ENCODE measurements around the gene KCNJ12.
"Not testable (repeated sequence)": the region's sequence is repeated elsewhere in the genome, so short reads cannot be mapped to it uniquely, and the experiment has no call there.

The KCNJ12 gene

DNA sequence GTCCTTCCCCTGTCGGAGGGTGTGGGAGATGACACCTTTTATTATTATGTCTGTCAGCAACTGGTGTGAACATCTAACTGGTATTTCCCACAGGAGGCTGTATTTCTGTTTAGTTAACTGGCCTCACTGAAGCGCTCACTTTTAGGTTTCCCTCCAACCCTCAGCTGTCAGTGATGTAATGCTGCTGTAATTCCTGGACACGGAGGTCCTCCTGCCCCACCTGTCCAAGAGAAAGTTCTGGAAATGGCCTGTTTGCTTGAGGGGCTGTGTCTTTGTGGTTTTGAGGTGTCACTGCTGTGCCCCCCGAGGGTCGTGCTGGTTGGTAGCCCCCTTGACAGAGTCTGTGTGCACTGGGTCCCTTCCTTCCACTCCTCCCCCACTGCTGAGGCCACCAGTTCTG is 11.5 kb downstream of the KCNJ12 start:
- DNase-seq (ENCODE audit: low read depth in 2 of 2): no peak

DNA sequence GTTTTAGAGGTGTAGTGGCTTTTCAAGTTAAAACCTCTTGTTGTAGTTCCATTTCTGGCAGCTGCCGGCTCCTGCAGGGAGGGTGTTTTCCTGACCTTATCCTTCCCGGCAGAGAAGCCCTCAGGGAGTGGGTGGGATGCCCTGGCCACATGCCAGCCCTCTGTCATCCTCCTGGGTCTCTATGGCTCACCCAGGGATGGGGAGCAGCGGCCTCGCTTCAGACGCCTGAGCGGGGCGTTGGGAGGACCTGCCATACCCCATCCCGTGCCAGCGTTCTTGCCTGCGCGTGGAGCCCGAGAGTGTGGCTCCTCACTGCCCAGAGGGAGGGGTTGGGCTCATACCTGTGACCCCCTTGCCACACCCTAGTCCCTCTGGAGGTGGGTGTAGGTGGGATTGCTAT is 11.9 kb downstream of the KCNJ12 start:
- no peak for DNase-seq (ENCODE audit: low read depth in 2 of 2)

DNA sequence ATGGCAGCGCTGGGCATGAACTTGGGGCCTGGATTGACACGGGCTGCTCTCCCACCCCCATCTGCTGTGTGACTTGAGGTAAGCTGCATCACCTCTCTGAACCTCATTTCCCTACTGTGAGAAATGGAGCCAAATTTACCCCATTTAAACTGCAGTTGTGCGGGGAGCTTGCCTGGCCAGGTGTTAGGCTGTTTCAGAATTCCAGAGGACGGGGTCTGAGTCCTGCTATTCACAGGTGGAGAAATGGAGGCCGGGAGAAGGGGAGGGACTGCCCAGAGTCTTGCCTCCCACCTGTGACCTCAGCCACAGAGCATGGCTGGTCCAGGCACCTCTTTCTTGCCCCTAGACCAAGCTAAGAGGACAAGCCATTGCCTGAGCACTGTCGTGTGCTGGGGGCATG is 12.8 kb downstream of the KCNJ12 start:
- DNase-seq (ENCODE audit: low read depth in 2 of 2): no peak

DNA sequence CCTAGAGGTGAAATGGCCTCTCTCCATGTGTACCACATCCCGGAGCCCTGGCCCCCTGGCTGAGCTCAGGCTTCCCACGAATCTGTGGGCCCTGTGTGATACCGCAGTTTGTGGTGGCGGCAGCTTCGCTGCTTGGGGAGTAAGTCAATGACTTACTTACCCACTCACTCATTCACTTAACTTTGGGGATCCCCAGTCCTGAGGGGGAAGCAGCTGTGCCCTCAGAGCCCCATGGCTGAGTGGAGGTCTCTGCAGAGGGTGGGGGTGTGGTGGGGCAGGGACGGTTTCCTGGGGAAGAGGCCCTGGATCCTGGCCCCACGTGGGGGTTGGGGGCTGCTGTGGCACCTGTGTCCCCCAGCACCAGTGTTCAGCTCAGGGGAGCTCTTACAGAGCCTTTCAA is 13.2 kb downstream of the KCNJ12 start:
- DNase-seq (ENCODE audit: low read depth in 2 of 2): no peak

DNA sequence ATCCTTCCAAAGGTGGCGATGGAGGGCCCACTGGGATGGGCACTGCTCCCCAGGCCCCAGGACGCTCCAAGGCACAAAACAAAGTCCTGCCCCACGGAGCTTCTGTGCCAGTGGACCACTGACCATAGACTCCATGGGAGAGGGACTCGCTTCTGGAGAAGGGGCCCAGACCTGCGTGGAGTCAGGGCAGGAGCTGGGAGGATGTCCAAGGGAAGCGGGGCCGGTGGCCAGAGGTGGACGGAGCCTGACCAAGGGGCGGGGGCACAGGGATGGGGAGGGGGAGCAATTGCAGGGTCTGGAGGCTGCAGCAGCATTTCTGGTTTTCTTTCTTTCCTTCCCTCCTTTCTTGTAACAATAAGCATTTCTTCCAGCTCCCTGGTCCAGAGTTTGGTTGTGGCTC is 14.1 kb downstream of the KCNJ12 start:
- DNase-seq (ENCODE audit: low read depth in 2 of 2): no peak

DNA sequence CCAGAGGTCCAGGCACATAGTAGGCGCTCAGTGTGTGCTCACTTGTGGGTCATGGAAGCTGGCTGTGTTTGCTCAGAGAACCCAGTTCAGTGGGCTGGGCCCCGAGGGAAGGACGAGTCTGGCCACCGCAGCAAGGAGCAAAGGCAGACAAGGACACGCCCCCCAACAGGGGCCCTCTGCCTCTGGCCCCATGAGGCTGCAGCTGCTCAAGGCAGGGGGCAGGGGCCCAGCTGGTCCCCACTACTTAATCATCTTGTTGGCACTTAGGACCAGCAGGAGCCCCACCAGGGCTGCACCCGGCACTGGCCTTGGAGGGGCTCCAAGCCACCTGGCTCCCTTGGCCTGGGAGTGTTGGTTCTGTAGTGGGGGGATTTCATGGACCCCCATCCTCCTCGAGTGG is 16.1 kb downstream of the KCNJ12 start:
- DNase-seq (ENCODE audit: low read depth in 2 of 2): no peak

DNA sequence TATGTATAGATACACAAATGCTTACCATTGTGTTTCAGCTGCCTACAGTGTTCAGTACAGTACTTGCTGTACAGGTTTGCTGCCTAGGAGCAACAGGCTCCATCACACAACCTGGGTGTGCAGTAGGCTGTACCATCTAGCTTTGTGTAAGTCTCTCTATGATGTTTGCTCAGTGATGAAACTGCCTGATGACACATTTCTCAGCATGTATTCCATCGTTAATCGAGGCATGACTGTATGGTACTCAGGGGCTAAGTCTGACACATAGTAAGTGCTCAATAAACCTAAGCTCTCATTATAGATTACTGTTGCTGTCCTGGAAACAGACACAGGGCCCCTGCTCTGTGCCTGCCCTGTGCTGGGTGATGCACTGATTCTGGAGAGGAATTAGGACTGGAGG is 18.1 kb downstream of the KCNJ12 start:
- DNase-seq (ENCODE audit: low read depth in 2 of 2): no peak

DNA sequence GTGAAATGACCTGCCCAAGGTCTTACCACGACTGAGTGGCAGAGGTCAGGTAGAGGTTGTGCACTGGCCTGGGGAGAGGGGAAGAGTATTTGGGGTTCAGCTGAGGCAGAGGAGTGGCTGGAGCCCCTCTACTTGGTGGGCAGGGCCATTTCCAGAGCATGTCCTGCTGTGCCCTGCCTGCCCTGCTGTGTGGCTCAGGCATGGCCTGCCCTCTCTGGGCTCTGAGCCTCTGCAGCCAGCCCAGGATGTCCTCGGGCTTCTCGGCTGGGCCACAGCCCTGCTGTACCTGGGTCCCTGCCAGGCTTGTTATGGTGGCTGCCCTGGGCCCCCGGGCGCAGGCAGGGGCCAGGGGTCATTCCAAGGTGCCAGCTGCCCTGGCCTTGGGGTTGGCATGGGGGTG is 19.6 kb downstream of the KCNJ12 start:
- no peak for DNase-seq (ENCODE audit: low read depth in 2 of 2)

DNA sequence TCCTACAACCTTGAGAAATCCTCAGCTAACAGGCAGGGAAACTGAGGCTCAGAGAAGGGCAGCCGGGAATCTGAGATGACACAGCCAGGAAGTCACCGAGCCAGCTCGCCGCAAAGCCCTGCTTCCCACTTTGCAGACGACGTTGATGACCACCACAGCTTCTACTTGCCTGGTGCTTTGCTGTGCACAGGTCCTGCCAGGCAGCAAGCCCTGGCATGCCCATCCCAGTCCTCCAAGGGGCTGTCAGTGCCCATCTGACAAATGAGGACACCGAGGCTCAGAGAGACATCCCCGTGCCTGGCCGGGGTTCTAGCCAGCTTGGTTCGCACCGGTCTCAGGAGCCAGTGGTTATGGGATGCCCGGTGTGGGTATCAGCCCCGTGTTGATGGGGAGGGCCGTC is 20.1 kb downstream of the KCNJ12 start:
- no peak for DNase-seq (ENCODE audit: low read depth in 2 of 2)

DNA sequence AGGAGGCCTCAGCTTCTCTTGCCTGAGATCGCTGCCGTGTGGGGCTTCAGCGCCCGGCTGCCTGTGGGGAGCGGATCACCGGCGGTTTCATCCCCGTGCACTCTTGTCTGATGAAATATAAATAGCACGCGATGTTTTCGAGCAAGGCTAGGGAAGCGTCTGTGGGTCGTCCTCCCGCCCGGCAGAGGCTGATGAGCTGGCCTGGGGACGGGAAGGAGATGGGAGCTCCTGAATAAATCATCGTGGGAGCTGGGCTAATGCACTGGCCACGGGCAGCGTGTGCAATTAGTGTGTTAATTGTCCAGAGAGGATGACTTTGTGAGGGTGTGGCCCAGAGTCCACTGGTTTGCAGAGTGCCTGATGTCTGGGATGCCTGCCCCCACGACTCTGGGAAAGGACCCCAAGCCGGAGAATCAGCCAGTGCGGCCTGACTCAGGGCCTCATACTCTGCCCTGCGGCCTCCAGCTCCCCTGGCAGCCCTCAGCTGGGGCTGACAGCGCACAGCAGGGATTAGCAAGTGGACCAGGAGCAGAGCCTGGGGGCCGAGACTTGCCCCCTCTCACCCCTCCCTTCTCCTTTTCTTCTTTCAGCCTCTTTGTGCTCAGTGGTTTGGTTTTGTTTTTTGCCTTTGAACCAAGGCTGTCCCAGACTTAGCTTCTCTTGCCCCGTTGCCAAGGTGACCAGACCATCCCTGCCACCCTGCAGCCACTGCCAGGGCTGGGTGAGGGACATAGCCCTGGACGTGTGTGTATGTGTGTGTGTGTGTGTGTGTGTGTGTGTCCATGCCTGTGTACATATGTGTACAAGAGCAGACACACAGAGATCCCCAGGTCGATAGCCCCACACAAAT is 21.4 kb downstream of the KCNJ12 start:
- no peak for DNase-seq (ENCODE audit: low read depth in 2 of 2)

DNA sequence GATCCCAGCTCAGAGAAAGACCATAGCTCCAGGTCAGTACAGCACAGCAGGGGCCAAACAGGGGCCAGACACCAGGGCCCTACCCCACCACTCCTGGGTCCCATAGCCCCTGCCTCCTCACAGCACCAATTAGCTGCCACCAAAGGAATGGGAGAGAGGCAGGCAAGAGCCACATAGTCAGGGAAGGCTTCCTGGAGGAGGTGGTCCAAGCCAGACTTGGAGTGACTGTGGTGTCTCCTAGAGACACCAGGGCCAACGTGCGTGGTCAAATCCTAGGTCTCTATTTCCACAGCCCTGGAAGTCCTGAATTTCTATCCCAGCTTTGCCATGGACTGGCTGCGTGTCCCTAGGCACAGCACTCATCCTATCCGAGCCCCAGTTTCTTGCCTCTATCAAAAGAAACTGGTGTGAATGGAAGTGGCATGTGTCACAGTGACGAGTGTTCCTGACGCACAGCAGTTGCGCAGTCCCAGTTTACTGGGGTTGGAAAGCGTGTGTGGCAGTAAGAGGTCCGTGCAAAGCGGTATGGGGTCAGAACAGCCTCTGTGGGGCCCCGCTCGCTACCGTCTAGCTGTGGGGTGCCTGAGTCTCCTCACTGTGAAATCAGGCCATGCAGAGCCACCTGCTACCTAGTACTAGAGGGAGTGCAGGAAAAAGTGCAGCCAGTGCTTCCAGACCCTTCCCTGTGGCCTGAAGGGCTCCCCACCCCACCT is 23.5 kb downstream of the KCNJ12 start:
- DNase-seq (ENCODE audit: low read depth in 2 of 2): no peak

DNA sequence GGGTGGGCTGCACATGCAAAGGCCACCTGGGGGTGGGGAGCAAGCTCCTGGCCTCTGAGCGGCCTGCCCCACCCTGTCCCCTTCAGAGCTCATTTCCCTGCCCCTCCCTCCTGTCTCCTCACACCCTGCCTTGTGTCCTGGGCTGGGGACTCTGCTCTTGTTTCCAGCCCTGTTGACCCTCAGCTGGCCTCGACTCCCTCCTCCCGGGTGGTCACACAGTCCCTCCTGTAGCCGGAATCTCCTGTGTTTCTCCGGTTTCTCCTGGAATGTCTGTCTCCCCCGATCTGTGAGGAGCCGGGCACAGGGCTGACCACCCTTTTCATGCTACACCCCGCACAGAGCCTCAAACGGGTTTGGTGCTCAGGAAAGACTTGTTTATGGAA is 24.0 kb downstream of the KCNJ12 start:
- not testable (repeated sequence) for DNase-seq (ENCODE audit: low read depth in 2 of 2)

DNA sequence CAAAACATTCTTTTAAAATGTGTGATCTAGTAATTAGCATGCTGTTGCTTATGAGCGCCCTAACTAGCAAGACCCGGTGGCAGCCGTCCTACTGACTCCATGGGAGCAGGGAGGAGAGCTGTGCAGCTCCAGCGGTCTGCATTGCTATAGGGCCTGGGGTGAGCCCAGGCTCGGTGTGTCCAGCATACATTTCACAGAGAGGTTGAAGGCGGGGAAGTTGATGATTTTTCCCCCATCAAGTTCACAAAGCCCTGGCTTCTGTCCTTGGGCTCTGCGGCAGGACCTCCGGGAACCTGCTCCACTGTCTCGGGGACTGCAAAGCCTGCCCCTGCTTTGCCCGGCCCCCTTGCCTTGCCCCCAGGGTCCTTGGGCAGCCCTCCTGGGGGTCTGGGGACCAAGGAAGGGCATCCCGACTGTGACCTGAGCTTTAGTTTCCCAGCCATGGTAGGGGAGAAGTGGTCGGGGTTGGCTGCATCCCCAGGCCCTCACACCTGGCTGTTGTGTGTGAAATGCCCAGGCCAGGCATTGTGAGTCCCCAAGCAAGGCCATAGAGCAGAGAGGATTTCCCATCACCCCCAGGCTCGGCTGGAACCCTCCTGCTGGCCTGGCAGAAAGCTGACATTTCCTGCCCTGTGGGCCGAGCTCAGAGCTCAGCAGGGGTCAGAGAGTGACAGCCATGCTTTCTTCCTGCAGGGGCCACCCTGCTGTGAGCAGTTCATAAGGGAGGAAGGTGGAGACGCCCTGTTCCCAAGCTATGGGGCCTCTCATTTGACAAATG is 24.8 kb downstream of the KCNJ12 start:
- no peak for DNase-seq (ENCODE audit: low read depth in 2 of 2)

DNA sequence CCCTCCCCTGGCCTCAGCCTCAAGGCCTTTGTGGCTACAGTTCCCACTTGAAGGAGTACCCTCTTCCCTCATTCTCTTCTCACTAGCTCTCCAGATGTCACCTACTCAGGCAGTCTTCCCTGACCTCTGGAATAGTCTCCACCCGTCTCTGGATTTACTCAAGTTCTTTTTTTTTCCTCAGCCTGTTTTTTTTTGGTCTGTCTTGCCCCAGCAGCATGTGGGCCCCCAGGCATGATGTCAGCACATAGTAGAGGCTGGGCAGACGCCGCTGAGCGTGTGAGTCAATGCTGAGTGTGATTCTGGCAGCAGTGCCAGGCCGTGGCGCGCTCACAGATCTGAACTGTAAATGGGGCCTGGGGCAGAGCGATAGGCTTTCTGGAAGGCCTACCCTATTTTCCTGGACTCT is 26.0 kb downstream of the KCNJ12 start:
- not testable (repeated sequence) for DNase-seq (ENCODE audit: low read depth in 2 of 2)

DNA sequence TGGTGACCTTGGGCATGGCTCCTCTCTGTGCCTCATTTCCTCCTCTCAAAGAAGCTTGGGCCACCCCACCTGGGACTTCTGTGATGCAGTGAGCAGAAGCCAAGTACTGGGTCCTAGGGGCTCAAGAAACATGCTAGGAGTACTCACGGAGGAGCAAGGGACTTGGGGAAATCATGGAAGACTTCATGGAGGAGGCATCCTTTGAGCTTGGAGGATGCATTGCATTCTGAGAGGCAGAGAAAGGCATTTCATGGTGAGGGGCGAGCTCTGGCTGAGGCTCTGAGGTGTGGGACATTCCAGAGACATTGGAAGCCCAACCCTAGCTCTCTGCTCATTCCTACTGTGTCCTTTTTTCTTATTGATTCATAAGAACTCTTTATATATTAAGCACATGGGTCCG is 26.8 kb downstream of the KCNJ12 start:
- not testable (repeated sequence) for DNase-seq (ENCODE audit: low read depth in 2 of 2)

DNA sequence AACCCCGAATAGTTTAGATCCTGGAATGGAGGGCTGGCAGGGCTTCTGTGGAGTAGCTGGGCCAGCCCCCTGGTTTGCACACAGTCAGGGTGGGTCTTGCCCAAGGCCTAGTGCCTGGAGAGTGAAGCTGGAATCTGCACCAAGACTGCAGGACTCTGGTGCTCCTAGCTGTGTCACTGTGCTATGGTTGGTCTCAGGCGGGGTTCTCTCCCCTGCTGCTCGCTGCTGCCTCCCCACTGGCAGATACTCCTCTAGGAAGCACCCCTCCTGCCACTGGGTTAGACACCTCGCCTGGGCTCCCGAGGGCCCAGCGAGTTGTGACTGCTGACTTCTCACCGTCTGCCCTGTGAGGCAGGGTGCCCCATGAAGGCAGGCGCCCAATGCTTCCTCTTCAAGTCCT is 27.9 kb downstream of the KCNJ12 start:
- not testable (repeated sequence) for DNase-seq (ENCODE audit: low read depth in 2 of 2)

DNA sequence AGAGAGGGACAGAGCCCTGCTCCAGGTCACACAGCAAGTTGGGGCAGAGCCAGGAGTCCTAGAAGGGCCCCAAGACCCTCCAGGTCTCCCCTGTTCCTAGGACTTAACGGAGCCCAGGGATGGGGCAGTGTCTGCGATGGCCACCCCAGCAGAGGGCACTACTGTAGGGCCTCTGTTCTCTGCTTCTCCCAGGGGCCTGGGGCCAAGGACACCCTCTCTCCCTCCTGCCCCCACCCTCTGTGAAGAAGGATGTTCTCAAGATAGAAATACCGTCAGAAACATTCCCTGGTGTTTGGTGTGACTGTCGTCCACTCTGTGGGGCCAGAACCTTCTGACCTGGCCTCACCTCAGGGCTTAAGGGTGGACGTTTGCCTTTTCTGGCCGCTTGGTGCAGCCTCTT is 28.4 kb downstream of the KCNJ12 start:
- DNase-seq (ENCODE audit: low read depth in 2 of 2): not testable (repeated sequence)

DNA sequence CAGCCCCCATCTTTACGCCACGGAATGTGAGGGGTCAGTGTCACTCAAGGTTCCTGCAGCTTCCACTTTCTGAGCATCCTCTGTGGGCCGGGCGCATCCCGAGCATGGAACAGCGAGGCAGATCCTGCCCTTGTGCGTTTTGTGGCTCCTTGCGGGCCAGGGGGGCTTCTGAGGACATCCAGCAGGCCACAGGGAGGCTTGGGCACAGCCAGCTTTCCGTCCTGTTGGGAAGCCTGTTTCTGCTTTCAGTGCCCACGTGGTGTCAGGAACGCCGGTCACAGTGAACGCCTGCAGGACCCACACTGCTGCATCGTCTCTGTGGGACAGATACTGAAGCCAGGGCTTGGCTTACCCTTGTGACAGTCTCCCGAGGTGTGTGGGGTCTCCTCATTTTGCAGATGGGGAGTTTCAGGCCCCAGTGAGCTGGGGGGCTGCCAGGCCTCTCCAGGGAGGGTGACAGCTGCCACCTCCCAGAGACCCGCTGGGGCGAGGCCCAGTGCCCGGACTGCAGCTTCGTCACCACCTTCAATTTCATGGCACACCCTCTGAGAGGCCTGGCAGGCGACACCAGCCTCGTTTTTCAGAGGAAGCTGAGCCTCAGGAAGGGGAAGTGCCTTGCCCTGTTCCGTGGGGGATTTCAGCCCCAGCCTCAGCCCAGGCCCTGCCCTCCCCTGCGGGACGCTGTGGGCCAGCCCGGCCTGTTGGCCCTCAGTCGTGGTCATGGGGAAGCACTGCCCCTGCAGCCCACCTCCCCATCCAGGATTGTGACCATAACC is 29.0 kb downstream of the KCNJ12 start:
- not testable (repeated sequence) for DNase-seq (ENCODE audit: low read depth in 2 of 2)

DNA sequence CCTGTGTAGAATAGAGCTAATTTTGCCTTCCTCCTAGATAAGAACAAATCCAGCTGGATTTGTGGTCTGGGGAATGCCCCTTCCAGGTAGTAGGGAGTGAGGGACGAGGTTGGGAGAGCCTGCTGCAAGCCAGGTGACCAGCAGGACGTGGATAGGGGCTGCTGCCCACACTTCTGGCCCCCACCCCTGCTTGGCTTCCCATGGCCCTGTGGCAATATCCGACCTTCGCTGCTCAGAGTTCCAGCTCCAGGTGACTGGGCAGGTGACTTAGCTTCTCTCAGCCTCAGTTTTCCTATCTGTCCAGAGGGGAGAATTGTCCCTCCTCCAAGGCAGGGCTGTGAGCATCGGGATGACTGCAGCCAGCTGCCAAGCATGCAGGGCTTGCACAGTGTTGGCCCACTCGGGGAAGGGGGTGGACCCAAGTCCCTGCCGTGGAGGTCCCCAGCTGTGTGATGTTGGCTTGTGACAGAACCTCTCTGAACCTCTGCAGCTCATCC is 29.8 kb downstream of the KCNJ12 start:
- DNase-seq (ENCODE audit: low read depth in 2 of 2): not testable (repeated sequence)

DNA sequence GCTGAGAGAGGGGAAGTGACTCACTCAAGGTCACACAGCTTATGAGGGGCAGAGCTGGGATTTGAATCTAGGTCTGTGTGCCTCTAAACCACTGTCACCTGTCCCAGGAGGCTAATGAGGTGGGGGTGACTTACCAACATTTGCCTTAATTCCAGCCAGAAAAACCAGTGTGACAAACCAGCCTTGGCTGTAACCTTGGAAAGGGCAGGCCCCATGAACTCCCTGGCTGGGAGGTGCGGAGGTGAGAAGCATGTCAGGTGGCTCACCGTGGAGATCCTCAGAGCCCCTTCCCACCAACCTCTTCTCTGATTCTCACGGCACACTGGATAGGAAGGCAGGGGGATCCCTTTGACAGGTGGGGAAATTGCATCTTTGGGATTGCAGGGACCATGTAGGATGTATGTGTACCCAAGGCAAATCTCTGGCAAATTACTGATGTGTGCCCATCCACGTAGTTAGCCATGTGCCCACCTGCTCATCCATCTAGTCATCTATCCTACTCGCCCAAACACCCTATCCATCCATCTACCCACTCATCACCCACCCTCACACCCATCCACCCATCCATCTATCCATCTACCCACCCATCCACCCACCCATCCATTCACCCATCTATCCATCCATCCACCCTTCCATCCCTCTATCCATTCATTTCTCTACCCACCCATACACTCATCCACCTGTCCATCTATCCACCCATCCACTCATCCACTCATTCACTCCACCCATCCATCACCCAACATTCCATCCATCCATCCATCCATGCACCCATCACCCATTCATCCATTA is 30.7 kb downstream of the KCNJ12 start:
- not testable (repeated sequence) for DNase-seq (ENCODE audit: low read depth in 2 of 2)

DNA sequence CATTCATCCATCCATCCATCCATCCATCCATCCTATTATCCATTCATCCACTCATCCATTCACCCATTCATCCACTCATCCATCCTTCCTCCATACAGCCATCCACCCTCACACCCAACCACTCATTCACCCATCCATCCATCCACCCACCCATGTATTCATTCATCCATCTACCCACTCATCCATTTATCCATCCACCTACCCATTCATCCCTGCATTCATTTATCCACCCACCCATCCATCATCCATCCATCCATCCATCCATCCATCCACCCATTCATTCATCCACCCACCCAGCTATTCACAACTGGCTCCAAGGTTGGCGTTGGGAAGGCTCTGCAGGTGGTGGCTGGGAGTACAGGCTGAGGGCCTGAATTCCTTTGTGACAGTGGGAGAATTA is 31.6 kb downstream of the KCNJ12 start:
- not testable (repeated sequence) for DNase-seq (ENCODE audit: low read depth in 2 of 2)
